HG02588 (cell line): ENCODE measurements around the gene LIMA1.
"Not testable (repeated sequence)": the region's sequence is repeated elsewhere in the genome, so short reads cannot be mapped to it uniquely, and the experiment has no call there.

ENCODE experiments used
- ATAC-seq: cut with Tn5 transposase; IDR thresholded peaks from one replicate; pipeline ENCODE4 v1.9.1; 2021; ENCODE audit warnings: mild to moderate bottlenecking, moderate library complexity; ENCODE audit not compliant: unreplicated experiment

LIMA1 gene

DNA sequence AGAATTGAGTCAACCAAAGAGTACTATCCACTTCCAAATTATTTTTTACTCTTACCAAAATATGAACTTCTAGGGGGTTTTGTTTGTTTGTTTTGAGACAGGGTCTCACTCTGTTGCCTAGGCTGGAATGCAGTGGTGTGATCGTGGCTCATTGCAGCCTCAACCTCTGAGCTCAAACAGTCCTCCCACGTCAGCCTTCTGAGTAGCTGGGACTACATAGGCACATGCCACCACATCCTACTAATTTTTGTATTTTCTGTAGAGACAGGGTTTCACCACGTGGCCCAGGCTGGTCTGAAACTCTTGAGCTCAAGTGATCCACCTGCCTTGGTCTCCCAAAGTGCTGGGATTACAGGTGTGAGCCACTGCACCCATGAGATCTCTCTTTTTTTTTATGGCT lies 7.4 kb upstream of the LIMA1 start:
- not testable (repeated sequence) for ATAC-seq

DNA sequence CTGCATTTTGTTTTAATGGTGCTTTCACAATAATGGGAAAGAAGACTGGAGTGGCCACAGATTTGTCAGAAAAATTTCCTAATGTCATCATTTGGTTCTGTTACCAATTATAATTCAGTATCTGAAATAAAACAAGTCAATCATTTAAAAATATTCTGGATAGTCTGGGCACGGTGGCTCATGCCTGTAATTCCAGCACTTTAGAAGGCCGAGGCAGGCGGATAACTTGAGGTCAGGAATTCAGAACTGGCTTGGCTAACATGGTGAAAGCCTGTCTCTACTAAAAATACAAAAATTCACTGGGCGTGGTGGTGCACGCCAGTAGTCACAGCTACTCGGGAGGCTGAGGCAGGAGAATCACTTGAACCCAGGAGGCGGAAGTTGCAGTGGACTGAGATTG lies 4.0 kb upstream of the LIMA1 start:
- ATAC-seq = no peak

DNA sequence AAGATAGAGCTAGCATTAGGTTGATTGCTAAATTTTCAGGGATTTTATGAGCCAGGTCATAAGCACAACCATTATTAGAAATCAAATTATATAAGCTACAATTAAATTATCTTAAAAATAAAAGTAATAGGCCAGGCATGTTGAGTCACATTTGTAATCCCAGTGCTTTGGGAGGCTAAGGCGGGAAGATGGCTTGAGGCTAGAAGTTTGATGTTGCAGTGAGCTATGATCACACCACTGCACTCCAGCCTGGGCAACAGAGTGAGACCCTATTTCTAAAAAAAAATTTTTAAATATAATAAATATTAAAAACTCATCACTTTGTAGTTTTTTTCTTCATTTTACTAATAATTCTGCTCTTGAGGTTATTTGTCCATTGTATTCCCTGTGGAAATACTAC lies 1.9 kb upstream of the LIMA1 start:
- ATAC-seq = no peak

DNA sequence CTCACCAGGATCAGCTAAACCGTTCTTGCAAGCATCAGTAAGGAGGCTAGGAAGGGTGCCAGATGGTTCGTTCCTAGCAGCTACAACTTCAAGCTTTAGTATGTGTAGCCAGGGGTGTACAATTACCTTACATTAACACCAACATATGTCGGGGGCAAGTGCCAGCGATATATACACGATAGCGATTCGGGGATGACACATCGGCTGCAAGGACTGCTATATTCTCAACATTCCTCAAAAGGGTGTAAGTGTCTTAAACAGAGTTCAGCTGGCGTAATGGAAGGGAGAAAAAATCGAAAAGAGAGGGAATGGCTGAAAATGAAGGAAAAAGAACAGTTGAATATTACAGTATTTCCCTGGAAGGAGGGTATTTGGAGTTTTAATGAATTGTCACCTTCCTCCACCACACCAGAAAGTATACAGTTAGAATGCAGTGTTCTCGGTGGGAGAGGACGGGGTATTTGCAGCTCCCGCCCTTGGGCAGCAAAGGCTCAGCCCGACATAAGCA lies 545 bp downstream of the LIMA1 start:
- ATAC-seq = peak; percentile 9

DNA sequence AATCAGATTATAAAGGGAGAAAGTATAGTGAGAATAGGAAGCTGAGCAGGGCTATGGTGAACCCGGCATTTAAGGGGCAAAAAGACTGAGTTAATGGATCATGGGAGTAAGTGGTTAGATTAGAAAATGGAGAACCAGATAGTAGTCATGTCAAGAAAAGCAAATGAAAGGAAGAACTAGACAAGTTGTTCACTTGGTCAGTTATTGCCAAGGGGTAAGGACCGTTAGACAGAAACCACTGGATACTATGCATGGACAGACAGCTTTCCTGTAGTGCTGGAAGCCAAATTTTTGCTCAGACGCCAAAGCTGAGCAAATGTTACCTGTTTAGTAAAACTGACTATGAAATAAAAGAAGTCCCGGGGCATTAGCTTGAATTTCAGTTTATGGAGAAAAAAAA lies 3.8 kb downstream of the LIMA1 start:
- no peak for ATAC-seq

DNA sequence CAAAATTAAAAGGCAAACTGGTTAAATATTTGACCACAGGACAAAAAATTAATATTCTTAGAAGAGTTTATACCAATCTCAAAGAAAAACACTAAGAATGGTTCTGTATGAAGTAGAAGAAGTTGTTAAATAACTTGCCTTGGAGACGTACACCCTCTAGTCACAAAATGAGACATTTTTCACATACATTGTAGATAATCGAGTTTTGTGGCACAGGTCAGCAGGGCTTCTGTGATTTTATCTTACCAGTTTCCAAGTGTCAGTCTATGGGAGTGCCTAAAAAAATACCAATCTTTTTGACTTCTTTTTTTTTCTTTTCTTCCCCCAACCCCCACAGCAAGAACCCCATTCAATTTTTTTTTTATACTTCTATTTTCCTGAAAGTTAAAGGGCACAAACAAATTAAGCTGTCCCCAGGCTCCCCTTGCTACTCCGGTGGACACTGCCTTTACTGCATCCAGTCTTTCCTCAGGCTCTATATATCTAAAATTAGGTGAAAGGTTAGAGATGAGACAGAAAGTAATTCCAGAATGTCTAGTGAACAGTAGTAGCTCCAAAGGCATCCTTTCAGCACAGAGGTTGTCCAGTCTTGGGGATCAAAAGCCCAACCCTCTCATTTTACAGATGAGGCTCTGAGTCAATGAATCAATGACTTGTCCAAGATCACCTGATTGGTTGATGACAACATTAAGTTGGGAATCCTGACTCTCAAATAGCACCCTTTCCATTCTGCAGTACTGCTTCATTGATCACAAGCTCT lies 6.2 kb downstream of the LIMA1 start:
- no peak for ATAC-seq

DNA sequence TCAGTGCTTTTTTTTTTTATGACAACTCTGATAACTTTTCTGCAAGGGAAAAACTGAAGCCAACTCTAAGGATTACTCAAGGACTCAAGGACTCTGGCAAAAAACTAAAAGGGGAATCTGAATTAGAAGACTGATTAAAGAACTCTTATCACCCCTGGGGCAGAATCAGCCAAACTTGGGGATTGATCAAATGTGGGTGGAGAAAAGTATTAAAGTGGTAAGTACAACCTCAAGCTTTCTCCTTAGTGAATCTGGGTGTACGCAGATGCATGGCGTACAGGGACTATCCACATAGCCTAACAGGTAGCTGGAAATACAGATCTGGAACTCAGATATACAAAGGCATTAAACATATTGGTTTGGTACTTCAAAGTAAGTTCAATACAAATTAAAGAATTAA lies 7.3 kb downstream of the LIMA1 start:
- ATAC-seq = no peak

DNA sequence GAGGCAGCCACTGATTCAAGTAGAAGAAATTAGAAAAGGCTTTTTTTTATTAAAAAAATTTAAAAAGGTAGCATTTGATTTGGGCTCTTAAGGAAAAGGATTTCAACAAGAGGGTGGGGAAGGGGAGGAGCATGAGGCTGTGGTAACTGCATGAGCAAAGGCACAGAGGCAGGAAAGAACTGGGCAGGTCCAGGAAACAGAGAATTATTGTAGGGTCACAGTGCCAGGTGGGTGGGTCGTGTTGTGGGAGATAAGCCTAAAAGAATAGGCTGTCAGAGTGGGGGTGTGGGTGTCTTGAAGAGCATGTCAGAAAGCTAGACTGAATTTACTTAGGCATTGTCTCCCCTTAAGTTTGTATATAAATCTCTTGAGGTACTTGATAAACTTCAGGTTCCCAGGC lies 7.8 kb downstream of the LIMA1 start:
- no peak for ATAC-seq

DNA sequence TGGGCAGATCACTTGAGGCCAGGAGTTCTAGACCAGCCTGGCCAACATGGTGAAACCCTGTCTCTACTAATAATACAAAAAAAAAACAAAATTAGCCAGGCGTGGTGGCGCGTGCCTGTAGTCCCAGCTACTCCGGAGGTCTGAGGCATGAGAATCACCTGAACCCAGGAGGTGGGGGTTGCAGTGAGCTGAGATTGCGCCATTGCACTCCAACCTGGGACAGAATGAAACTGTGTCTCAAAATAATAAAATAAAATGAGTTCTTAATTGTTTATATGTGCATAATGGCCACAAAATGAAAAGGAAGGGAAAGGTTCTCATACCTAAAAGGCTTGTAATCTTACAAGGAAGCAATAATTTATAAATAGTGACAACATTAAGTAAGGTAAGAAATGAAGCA lies 8.2 kb downstream of the LIMA1 start:
- ATAC-seq = not testable (repeated sequence)

DNA sequence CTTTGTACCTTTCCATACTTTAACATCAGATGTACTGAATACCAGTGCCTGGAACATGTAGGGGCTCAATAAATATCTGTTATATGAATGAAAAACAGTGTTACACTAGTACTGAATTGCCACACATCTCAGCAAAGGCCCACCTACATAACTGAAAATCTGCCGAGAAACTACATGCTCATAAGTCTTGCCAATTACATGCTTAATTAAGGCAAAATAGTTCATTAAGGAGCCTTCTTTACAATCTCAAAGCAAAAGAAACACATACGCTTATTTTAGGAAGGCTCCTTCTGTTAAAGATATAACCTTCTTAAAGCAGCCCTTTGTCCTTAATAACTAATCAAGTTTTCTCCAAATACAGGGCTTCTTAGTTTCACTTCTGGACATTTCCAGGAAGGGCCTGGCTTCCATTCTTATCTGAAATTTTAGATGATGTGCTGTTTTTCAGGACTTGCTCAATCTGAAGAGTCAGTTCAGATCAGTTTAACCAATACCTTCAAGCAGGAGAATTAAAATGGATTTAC lies 11.5 kb downstream of the LIMA1 start:
- no peak for ATAC-seq

DNA sequence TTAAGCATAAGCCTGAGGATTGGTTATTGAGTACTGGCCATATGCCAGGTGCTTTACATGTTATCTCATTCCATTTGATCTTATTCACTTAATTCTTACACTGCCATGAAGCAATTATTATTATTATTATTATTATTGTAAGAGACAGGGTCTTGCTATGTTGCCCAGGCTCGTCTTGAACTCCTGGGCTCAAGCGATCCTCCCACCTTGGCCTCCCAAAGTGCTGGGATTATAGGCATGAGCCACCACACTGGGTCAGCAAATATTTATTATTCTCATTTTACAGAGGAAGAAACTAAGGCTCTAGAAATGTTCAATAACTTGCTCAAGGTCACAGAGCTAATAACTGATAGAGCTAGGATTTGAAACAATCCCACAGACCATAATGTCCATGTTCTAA lies 14.8 kb downstream of the LIMA1 start:
- no peak for ATAC-seq

DNA sequence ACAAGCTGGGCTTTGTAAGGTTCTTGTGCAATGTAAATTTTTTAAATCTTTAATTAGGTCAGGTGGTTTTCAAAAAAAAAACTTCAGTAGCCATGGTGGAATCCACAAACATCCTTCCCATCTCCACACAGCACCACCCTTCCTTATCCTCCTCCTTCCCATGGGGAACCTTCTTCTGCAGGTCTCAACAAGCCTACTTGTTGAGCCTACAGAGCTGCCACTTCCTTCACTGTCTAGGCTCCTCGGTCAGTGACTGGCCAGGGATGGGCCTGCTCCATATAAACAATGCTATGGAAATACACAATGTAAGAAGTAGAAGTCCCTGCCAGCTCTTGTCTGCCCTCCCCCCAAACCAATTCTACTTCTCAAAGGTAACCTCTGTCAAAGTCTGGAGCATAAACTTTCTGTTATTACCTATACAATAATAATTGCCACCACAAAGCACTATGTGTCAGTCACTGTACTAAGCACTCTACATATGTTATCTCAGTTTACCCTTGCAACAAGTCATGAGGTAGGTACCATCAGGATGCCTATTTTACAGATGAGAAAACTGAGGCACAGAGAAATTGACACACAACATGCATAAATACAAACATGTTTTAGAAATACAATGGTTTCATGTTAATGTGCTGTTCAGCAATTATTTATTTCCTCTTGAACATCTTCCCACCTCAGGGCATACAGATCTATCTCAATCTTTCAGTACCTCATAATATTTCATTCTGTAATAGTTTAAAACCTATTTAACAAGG lies 17.4 kb downstream of the LIMA1 start:
- no peak for ATAC-seq

DNA sequence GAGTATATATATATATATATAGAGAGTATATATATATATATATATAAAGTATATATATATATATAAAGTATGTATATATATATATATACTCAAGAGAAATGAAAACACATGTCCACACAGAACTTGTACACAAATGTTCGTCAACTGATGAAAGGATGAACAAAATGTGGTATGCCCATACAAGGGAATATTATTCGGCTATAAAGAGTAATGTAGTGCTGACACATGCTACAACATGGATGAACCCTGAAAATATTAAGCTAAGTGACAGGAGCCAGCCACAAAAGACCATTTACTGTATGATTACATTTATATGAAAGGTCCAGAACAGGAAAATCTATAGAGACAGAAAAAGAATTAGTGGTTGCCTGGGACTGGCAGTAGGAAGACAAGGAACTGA lies 19.5 kb downstream of the LIMA1 start:
- ATAC-seq = no peak

DNA sequence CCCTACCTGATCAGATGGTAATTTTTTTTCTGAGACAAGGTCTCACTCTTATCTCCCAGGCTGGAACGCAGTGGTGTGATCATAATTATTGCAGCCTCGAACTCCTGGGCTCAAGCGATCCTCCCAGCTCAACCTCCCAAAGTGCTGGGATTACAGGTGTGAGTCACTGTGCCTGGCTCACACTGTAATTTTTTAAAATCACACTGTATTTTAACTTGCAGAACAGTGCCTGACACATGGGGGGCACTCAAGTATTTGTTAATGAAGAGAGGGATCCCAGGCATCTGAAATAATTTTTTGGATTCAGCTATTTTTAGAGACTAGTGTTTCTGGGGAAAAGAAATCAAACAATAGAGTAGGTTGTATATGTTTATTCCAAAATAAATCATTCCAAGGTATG lies 21.7 kb downstream of the LIMA1 start:
- no peak for ATAC-seq

DNA sequence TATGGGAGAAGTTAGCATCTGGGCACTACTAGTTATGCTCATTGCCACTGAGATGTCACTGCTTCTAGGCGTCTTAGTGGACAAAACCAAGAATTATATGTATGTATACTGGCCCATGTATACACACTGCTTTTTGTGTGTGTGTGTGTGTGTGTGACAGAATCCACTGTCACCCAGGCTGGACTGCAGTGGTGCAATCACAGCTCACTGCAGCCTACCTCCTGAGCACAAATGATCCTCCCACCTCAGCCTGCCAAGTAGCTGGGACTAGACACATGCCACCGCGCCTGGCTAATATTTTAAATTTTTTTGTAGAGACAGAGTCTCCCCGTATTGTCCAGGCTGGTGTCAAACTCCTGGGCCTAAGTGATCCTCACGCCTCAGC lies 25.2 kb downstream of the LIMA1 start:
- ATAC-seq = no peak

DNA sequence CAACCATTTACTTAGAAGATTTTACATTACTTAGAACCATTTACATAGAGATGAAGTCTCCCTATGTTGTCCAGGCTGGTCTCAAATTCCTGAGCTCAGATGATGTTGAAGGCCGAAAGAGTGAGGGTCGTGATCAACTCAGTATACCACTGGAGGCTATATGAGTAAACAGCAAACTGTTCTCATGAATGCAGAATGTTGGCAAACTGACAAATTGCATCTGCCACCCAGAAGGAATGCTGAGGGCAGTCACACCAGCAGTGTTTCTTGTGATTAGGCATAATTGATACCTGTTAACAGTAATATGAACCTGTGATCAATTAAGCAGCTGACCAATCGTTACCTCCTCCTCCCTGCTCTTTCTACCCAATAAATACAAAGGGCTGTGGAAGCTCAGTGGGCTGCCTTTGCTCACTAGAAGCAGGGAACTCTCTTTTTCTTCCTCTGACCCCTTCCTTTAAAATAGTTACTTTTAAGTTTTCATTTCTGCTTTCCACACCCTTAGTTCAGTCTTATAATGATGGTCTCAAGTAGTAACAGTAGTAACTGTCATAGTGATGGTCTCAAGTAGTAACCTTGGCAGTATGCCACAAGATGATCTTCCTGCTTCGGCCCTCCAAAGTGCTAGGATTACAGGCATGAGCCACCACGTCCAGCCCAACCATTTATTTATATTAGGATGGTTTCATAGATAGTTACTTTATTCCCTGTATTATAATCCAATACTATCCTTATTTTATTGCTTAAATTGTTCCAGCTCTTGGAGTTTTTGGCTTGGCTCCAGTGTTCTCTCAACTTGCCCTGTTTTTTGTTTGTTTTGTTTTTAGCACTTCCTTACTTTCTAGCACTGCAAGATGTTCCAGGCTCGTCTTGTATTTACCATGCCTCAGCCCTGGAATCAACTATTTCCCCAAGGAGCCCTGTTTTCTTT lies 25.8 kb downstream of the LIMA1 start:
- ATAC-seq = no peak

DNA sequence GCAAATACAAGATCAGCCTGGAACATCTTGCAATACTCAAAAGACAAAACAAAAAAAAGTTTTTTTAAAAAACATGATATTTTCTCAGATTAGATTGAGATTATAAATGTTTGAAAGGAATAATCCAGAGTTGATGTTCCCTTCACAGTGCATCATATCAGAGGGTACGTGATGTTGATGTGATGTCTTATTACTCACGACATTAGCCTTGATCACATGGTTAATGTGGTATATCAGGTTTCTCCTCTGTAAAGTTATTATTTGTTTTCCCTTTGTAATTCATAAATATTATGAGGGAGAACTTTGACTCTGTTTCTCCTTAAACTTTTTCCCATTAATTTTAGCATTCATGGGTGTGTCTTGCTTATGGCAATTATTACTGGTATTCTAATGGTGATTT lies 26.6 kb downstream of the LIMA1 start:
- ATAC-seq = no peak

DNA sequence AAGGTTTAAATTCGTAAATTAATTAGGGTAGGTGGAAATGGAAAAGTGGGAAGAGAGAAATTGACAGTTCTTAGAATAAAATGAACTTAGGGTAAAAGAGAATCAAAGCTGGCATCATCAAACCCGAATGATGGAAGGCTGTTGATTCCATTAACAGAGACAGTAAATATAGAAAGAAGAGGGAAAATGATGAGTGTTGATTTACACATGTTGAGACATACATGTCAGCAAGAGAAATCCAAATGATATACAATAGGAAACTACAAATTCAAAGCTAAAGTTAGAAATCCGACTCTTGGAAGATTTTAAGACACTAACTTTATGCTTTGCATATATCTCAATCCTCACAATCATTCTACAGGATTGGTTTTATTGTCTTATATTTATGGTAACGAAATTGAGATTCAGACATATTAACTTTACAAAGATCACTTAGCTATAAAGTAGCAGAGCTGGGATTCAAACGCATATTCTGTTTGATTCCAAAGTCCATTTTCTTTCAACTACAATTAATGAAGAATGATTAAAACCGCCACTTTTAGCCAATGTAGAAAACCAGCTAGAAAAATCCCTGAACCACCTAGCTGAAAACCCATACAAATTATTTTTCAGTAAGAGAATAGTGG lies 30.2 kb downstream of the LIMA1 start:
- no peak for ATAC-seq

DNA sequence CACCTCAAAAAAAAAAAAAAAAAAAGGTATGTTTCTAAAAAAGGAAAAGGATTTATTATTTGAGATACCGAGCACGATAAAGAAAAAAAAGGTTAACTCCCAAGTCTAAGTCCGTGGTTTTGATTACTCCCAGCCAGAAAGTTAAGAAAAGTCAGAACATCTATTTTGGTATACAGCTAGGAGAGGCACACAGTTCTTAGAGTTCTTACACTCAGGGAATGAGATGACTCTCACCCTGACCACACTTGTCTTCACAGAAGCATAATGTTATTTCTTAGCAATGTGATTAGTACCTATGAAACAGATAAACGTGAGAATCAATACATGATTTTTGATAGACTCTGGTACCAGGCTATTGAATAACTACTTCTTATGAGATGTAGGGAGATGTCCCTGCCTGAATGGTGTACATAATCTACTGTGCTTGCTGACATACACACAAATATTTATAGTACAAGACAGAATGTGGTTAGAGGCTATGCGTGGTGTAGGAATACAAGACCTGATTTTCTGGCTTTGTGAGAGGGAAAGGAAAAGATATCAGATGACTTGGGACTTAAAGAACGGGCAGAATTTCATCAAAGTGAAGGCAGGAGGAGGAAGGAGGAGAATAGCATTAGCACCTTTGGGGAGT lies 31.6 kb downstream of the LIMA1 start:
- ATAC-seq = no peak
